GM12878 (cell line): ENCODE results near the gene GALNT18. TPM values are rescaled to one million over a fixed set of nuclear protein-coding genes. Genes with fewer than 3 reads are reported as not detected.

ENCODE experiments used
- ATAC-seq: fragments of 200-7000 bp; cut with Tn5 transposase; 3 replicates; pipeline ENCODE4 v1.9.1; 2020; ENCODE audit warnings: mild to moderate bottlenecking, moderate library complexity
- BruUV-seq: library from RNA; stranded (reverse); fragments of 400-500 nt; replicated peaks from 2 replicates; lab custom pipeline; 2021; lab: Mats Ljungman, UMichigan
- CTCF ChIA-PET: fragments of 300-600 bp; sonication (Branson Sonifier 250); formaldehyde crosslinking; extraction: SDS; loops from one replicate; lab custom pipeline; 2021; ENCODE audit warnings: inconsistent platforms; lab: Yijun Ruan, JAX
- POLR2A ChIA-PET: fragments of 350-600 bp; formaldehyde crosslinking; extraction: SDS; loops from one replicate; lab custom pipeline; 2021; ENCODE audit warnings: inconsistent platforms; lab: Charles Lee
- RAD21 ChIA-PET: fragments of 300-600 bp; sonication (Branson Sonifier 250); formaldehyde crosslinking; loops from one replicate; lab custom pipeline; 2023; ENCODE audit warnings: antibody characterized with exemption; ENCODE audit not compliant: unreplicated experiment; lab: Charles Lee
- SMC1A ChIA-PET: fragments of 300-600 bp; sonication (Branson Sonifier 250); formaldehyde crosslinking; loops from one replicate; lab custom pipeline; 2023; ENCODE audit not compliant: unreplicated experiment, uncharacterized antibody; lab: Charles Lee
- DNase-seq: peaks from one replicate; pipeline ENCODE4 v3.0.0-alpha.2; 2011; ENCODE audit warnings: low read depth, low spot score
- FAIRE-seq: peaks from 3 replicates; lab custom pipeline; 2011; peaks lifted over from hg19 to GRCh38; lab: Jason Lieb, UNC
- H2AFZ ChIP-seq: 2 replicates; pipeline ENCODE4 v1.6.0; 2011; ENCODE audit warnings: low read depth, low read length, control low read depth; ENCODE audit not compliant: control insufficient read depth
- H3K27ac ChIP-seq: 2 replicates; pipeline ENCODE4 v1.5.1; 2011; ENCODE audit warnings: control low read depth; ENCODE audit not compliant: control insufficient read depth, insufficient read depth
- H3K27me3 ChIP-seq, 2 experiments: replicated peaks in 1 of 2; 2 replicates each; pipeline versions ENCODE4 v1.6.0 to v1.6.1; 2011; ENCODE audit warnings: low read length in 1 of 2; ENCODE audit not compliant: control insufficient read depth in 2 of 2, insufficient read depth in 2 of 2
- H3K36me3 ChIP-seq, 2 experiments: 2 replicates each; pipeline ENCODE4 v1.5.1; 2011; ENCODE audit warnings: low read length in 1 of 2; ENCODE audit not compliant: control insufficient read depth in 2 of 2, insufficient read depth in 2 of 2
- H3K4me1 ChIP-seq: 2 replicates; pipeline ENCODE4 v1.6.1; 2011; ENCODE audit warnings: mild to moderate bottlenecking, low read length, moderate library complexity, mixed read lengths; ENCODE audit not compliant: control insufficient read depth, insufficient read depth
- H3K4me2 ChIP-seq: 2 replicates; pipeline ENCODE4 v1.6.0; 2011; ENCODE audit warnings: control low read depth; ENCODE audit not compliant: control insufficient read depth, insufficient read depth
- H3K4me3 ChIP-seq: fragments of 200-600 bp; sonication (generic); 2 replicates; pipeline ENCODE4 v1.5.1; 2016
- H3K79me2 ChIP-seq: 2 replicates; pipeline ENCODE4 v1.6.0; 2011; ENCODE audit warnings: low read length; ENCODE audit not compliant: control insufficient read depth, insufficient read depth
- H3K9ac ChIP-seq: 2 replicates; pipeline ENCODE4 v1.8.0; 2011; ENCODE audit warnings: low read length, control low read depth, mixed read lengths; ENCODE audit not compliant: control insufficient read depth, insufficient read depth
- H3K9me3 ChIP-seq: replicated peaks from 3 replicates; pipeline ENCODE4 v1.5.1; 2011; ENCODE audit warnings: mild to moderate bottlenecking, low read length; ENCODE audit not compliant: control insufficient read depth, insufficient read depth
- H4K20me1 ChIP-seq: 2 replicates; pipeline ENCODE4 v1.6.0; 2011; ENCODE audit not compliant: control insufficient read depth, insufficient read depth
- BMI1 ChIP-seq: fragments of 450-650 bp; IDR thresholded peaks from 2 replicates; pipeline ENCODE4 v1.6.1; 2016; ENCODE audit warnings: mild to moderate bottlenecking, moderate library complexity, borderline replicate concordance
- CREB1 ChIP-seq: IDR thresholded peaks from 2 replicates; pipeline ENCODE4 v1.6.1; 2012; ENCODE audit warnings: low read depth, mild to moderate bottlenecking, inconsistent platforms
- DPF2 ChIP-seq: fragments of 450-650 bp; IDR thresholded peaks from 2 replicates; pipeline ENCODE4 v1.6.1; 2017; ENCODE audit warnings: mild to moderate bottlenecking
- IKZF2 ChIP-seq, 2 experiments: fragments of 450-650 bp; IDR thresholded peaks; 2 replicates each; pipeline ENCODE4 v1.6.1; 2017; ENCODE audit warnings: mild to moderate bottlenecking in 2 of 2, moderate library complexity in 2 of 2
- MEF2A ChIP-seq: IDR thresholded peaks from 2 replicates; pipeline ENCODE4 v1.6.1; 2011; ENCODE audit warnings: low read depth, mild to moderate bottlenecking, low read length, moderate library complexity; ENCODE audit not compliant: insufficient read depth
- NR2F1 ChIP-seq: fragments of 450-650 bp; conservative IDR thresholded peaks from 2 replicates; pipeline ENCODE4 v1.6.1; 2017; ENCODE audit warnings: mild to moderate bottlenecking
- RB1 ChIP-seq: fragments of 450-650 bp; formaldehyde crosslinking; IDR thresholded peaks from 2 replicates; pipeline ENCODE4 v1.6.1; 2017; ENCODE audit warnings: mild to moderate bottlenecking, borderline replicate concordance
- RCOR1 ChIP-seq: conservative IDR thresholded peaks from 2 replicates; pipeline ENCODE4 v1.6.1; 2012; ENCODE audit warnings: low read depth, low read length, improper control_type of control experiment
- RELB ChIP-seq: fragments of 450-650 bp; IDR thresholded peaks from 2 replicates; pipeline ENCODE4 v1.6.1; 2017; ENCODE audit warnings: low read depth, mild to moderate bottlenecking, moderate library complexity
- WGBS: methylation state at CpG from one replicate; pipeline ENCODE4 v1.1.6; 2016; ENCODE audit warnings: low lambda C conversion rate; ENCODE audit not compliant: insufficient replicate concordance, insufficient coverage; ENCODE audit errors: missing lambda C conversion rate; 5-methylcytosine and 5-hydroxymethylcytosine counted together
- in situ Hi-C: fragments of 300-500 bp; cut with MboI; formaldehyde crosslinking; loops from 9 replicates; pipeline ENCODE4 v1.14.3; 2018; ENCODE audit warnings: mixed read lengths
- intact Hi-C: fragments of 100-400 bp; cut with micrococcal nuclease; formaldehyde crosslinking; loops from one replicate; pipeline ENCODE4 v1.14.2; 2022; ENCODE audit not compliant: unreplicated experiment
- polyA plus RNA-seq, 11 experiments: library from polyadenylated mRNA; depleted of rRNA in 4 of 11; unstranded in 6 of 11; stranded (reverse) in 5 of 11; fragments of >200 nt; fragmentation: Nextera tagmentation in 4 of 11; fragmentation: Illumina TruSeq in 1 of 11; extraction: Ambion mirVana in 4 of 11; extraction: Trizol in 1 of 11; gene quantifications; 1 replicate in 1 of 11; 2 replicates in 10 of 11; pipeline versions ENCODE4 v1.2.1 to v1.2.3, GENCODE V29; 2011 to 2016; ENCODE audit warnings: inconsistent platforms in 2 of 11, missing spikeins in 2 of 11, low read depth in 1 of 11
- total RNA-seq, 4 experiments: library from RNA; depleted of rRNA in 3 of 4; stranded (reverse); fragments of >200 nt in 3 of 4; fragmentation: Illumina TruSeq in 1 of 4; extraction: Trizol in 1 of 4; gene quantifications; 2 replicates each; pipeline versions ENCODE4 v1.2.1 to v1.2.3, GENCODE V29; 2013 to 2021

The GALNT18 gene
- total and polyA plus RNA-seq, 10 of the 15 experiments (the other 5 are each of a cell fraction or from before 2014, with no cell fraction given), result 1.2 to 14.2 (median 6.3) TPM

GRCh38 chr11:11467312-11467711, 154.5 kb downstream of the GALNT18 start:
- POLR2A ChIA-PET, result no interaction called here
- RAD21 ChIA-PET, result no interaction called here
- no peak overlapping the region for H3K27ac ChIP-seq

More at GRCh38 chr11:11467312-11467711, 154.5 kb downstream of the GALNT18 start:
- Histone ChIP-seq H2AFZ (no peak overlapping the region), H3K4me1 (no peaks in the 10 kb centered on the region), H3K27me3 (no peaks in the 10 kb centered on the region), H3K4me3 (no peak overlapping the region), H3K4me2 (no peak overlapping the region), H3K79me2 (no peaks in the 10 kb centered on the region), H3K36me3 (peaks cover 0 to 5% of the 10 kb centered on the region in 2 experiments; a peak in 2 of 4 replicates), H3K9ac (no peak overlapping the region), H4K20me1 (no peaks in the 10 kb centered on the region), H3K9me3 (no peaks in the 10 kb centered on the region)
- ChIA-PET SMC1A (no interaction called here), CTCF (no interaction called here)
- no peak for DNase-seq
- TF ChIP-seq BMI1, result no peak
- no peak for TF ChIP-seq RELB
- no peak for TF ChIP-seq RCOR1
- no peak for TF ChIP-seq CREB1
- no peak for TF ChIP-seq DPF2
- no peak for TF ChIP-seq IKZF2 (IDR thresholded peaks at IDR 0.05)
- TF ChIP-seq RB1, result no peak
- TF ChIP-seq NR2F1, result no peak
- TF ChIP-seq MEF2A, result no peak
- in situ Hi-C loops, result no loop called here
- intact Hi-C loops, result no loop called here
- ATAC-seq, result no peak
- no TSS peak for BruUV-seq
- WGBS, result 43% methylated on average over 4 of the region's 4 CpGs
- no peak for FAIRE-seq
